ENCODE data around the gene CTNND2. TPM values are rescaled to one million over a fixed set of nuclear protein-coding genes. Genes with fewer than 3 reads are reported as not detected.
"Not testable (repeated sequence)": the region's sequence is repeated elsewhere in the genome, so short reads cannot be mapped to it uniquely, and the experiment has no call there.

The CTNND2 gene
- polyA plus RNA-seq, 1 donor from 2014 or later = 67.0 TPM

GRCh38 chr5:11617080-11617479, 287.2 kb downstream of the CTNND2 start:
- Histone ChIP-seq H3K9me3 (ENCODE audit: low read length) (no peaks in the 10 kb centered on the region), H3K9me2 (ENCODE audit: insufficient read depth, low read length) (no peaks in the 10 kb centered on the region), H4K20me1 (ENCODE audit: insufficient read depth) (no peaks in the 10 kb centered on the region), H3K4me3 (ENCODE audit: low read length) (no peak overlapping the region), H3K79me2 (replicated peaks; ENCODE audit: insufficient read depth, low read length) (no peaks in the 10 kb centered on the region), H3F3A (ENCODE audit: insufficient read depth, low read length, poor library complexity, severe bottlenecking) (no peaks in the 10 kb centered on the region), H2AFZ (ENCODE audit: low read depth, low read length) (no peak overlapping the region), H3K27ac (ENCODE audit: low read length) (no peak overlapping the region), H3K27me3 (ENCODE audit: insufficient read depth, low read depth, low read length) (no peaks in the 10 kb centered on the region), H3K4me2 (ENCODE audit: low read length) (no peak overlapping the region), H3K36me3 (ENCODE audit: insufficient read depth, low read length) (no peaks in the 10 kb centered on the region), H3K9ac (ENCODE audit: low read length) (no peak overlapping the region)
- TF ChIP-seq REST (IDR thresholded peaks at IDR 0.05; ENCODE audit: borderline replicate concordance) = no peak
- TF ChIP-seq POLR2AphosphoS5 (IDR thresholded peaks at IDR 0.05) = no peak
- no peak for TF ChIP-seq MXI1 (conservative IDR thresholded peaks at IDR 0.05; ENCODE audit: poor library complexity, severe bottlenecking)
- TF ChIP-seq CTCF (IDR thresholded peaks at IDR 0.05; ENCODE audit: poor library complexity, severe bottlenecking) = no peak
- TF ChIP-seq TAF1 (IDR thresholded peaks at IDR 0.05; ENCODE audit: low read depth) = no peak

- not testable (repeated sequence) for H3K4me3 ChIP-seq (ENCODE audit: low read length); H3K9ac ChIP-seq (ENCODE audit: low read length); H3K9me2 ChIP-seq (ENCODE audit: insufficient read depth, low read length); H3K79me2 ChIP-seq (replicated peaks; ENCODE audit: insufficient read depth, low read length); H3K27me3 ChIP-seq (ENCODE audit: insufficient read depth, low read depth, low read length); H4K20me1 ChIP-seq (ENCODE audit: insufficient read depth); H3K4me2 ChIP-seq (ENCODE audit: low read length); H3K27ac ChIP-seq (ENCODE audit: low read length); H2AFZ ChIP-seq (ENCODE audit: low read depth, low read length); H3K9me3 ChIP-seq (ENCODE audit: low read length); H3K36me3 ChIP-seq (ENCODE audit: insufficient read depth, low read length); H3F3A ChIP-seq (ENCODE audit: insufficient read depth, low read length, poor library complexity, severe bottlenecking)
Measured at GRCh38 chr5:11616624-11617023, 287.6 kb downstream of the CTNND2 start.

GRCh38 chr5:11611011-11611410, 293.2 kb downstream of the CTNND2 start:
- Histone ChIP-seq H3K4me2 (ENCODE audit: low read length) (no peak overlapping the region), H3K79me2 (replicated peaks; ENCODE audit: insufficient read depth, low read length) (no peaks in the 10 kb centered on the region), H4K20me1 (ENCODE audit: insufficient read depth) (no peaks in the 10 kb centered on the region), H3K9me2 (ENCODE audit: insufficient read depth, low read length) (no peaks in the 10 kb centered on the region), H3K4me3 (ENCODE audit: low read length) (no peak overlapping the region), H2AFZ (ENCODE audit: low read depth, low read length) (no peak overlapping the region), H3K9me3 (ENCODE audit: low read length) (no peaks in the 10 kb centered on the region), H3K27me3 (ENCODE audit: insufficient read depth, low read depth, low read length) (no peaks in the 10 kb centered on the region), H3K27ac (ENCODE audit: low read length) (no peak overlapping the region), H3K36me3 (ENCODE audit: insufficient read depth, low read length) (no peaks in the 10 kb centered on the region), H3K9ac (ENCODE audit: low read length) (no peak overlapping the region), H3F3A (ENCODE audit: insufficient read depth, low read length, poor library complexity, severe bottlenecking) (no peaks in the 10 kb centered on the region)
- TF ChIP-seq SMC3 (conservative IDR thresholded peaks at IDR 0.05; ENCODE audit: poor library complexity) = no peak
- no peak for TF ChIP-seq EZH2 (IDR thresholded peaks at IDR 0.05; ENCODE audit: borderline replicate concordance, insufficient read depth, low read length, poor library complexity, severe bottlenecking)
- no peak for TF ChIP-seq REST (IDR thresholded peaks at IDR 0.05; ENCODE audit: borderline replicate concordance)
- TF ChIP-seq MXI1 (conservative IDR thresholded peaks at IDR 0.05; ENCODE audit: poor library complexity, severe bottlenecking) = no peak
- TF ChIP-seq TAF1 (IDR thresholded peaks at IDR 0.05; ENCODE audit: low read depth) = no peak
- no peak for TF ChIP-seq POLR2AphosphoS5 (IDR thresholded peaks at IDR 0.05)
- no peak for TF ChIP-seq CTCF (IDR thresholded peaks at IDR 0.05; ENCODE audit: poor library complexity, severe bottlenecking)
- no peak for TF ChIP-seq EP300 (conservative IDR thresholded peaks at IDR 0.05; ENCODE audit: poor library complexity, severe bottlenecking)
- no peak for TF ChIP-seq RAD21 (conservative IDR thresholded peaks at IDR 0.05)
